ENCODE results near the gene UBE3C. TPM values are rescaled to one million over a fixed set of nuclear protein-coding genes. Genes with fewer than 3 reads are reported as not detected.
"Not testable (repeated sequence)": the region's sequence is repeated elsewhere in the genome, so short reads cannot be mapped to it uniquely, and the experiment has no call there.

Gene UBE3C
- total RNA-seq, 2 donors from 2014 or later, result 35.8 to 35.9 TPM

GRCh38 chr7:157272351-157273207 is 133.9 kb downstream of the UBE3C start:
- Histone ChIP-seq H3K27ac (peak overlapping the region; percentile 73 to 85 (median 78)), H3K9me3 (no peaks in the 10 kb centered on the region), H3K36me3 (replicated peaks in 1 of 2; ENCODE audit: insufficient read depth in 1 of 2, low read depth in 2 of 2) (peaks cover 0 to 7% of the 10 kb centered on the region in 2 donors), H3K27me3 (no peaks in the 10 kb centered on the region), H3K4me1 (peaks cover 33% of the 10 kb centered on the region), H3K4me3 (no peak overlapping the region)
- DNase-seq, result no peak
- 70 to 82% methylated on average over 18 to 24 of the region's 24 CpGs for WGBS, 2 donors
- TF ChIP-seq POLR2A (IDR thresholded peaks at IDR 0.05), result no peak
- no peak for TF ChIP-seq CTCF (IDR thresholded peaks at IDR 0.05)
- ATAC-seq, result no peak
- intact Hi-C loops (cut with DNase I), result no loop called here

GRCh38 chr7:157273208-157274093 is 134.7 kb downstream of the UBE3C start:
- peaks cover 33% of the 10 kb centered on the region for H3K4me1 ChIP-seq
- TF ChIP-seq CTCF (IDR thresholded peaks at IDR 0.05) (peak; percentile 90 to 97 (median 93)), POLR2A (IDR thresholded peaks at IDR 0.05) (no peak)
- H3K27ac ChIP-seq, result peak overlapping the region in 1 of 4 donors; percentile 73
- no peaks in the 10 kb centered on the region for H3K27me3 ChIP-seq
- DNase-seq (peak; percentile 71 to 76 (median 74)), ATAC-seq (peak; percentile 69)
- intact Hi-C loops (cut with DNase I), result no loop called here
- H3K36me3 ChIP-seq (replicated peaks in 1 of 2; ENCODE audit: insufficient read depth in 1 of 2, low read depth in 2 of 2), result peaks cover 0 to 2% of the 10 kb centered on the region in 2 donors
- no peak overlapping the region for H3K4me3 ChIP-seq
- no peaks in the 10 kb centered on the region for H3K9me3 ChIP-seq
- 16 to 25% methylated on average over 19 to 23 of the region's 23 CpGs for WGBS, 2 donors

GRCh38 chr7:157274094-157274634 is 135.4 kb downstream of the UBE3C start:
- H3K4me3 ChIP-seq; ATAC-seq; H3K36me3 ChIP-seq (replicated peaks in 1 of 2; ENCODE audit: insufficient read depth in 1 of 2, low read depth in 2 of 2); H3K9me3 ChIP-seq; H3K27ac ChIP-seq; intact Hi-C loops (cut with DNase I); H3K27me3 ChIP-seq: not testable (repeated sequence)
- WGBS, 2 donors, result 75 to 80% methylated on average over 10 of the region's 10 CpGs
- peak in 1 of 4 donors; percentile 10 for DNase-seq
- peaks cover 38% of the 10 kb centered on the region for H3K4me1 ChIP-seq

GRCh38 chr7:157274991-157275427 is 136.3 kb downstream of the UBE3C start:
- ATAC-seq (no peak), DNase-seq (no peak)
- Histone ChIP-seq H3K4me3 (no peak overlapping the region), H3K27me3 (peaks cover 0 to 10% of the 10 kb centered on the region in 2 donors), H3K4me1 (peaks cover 46% of the 10 kb centered on the region), H3K27ac (no peak overlapping the region), H3K36me3 (replicated peaks in 1 of 2; ENCODE audit: insufficient read depth in 1 of 2, low read depth in 2 of 2) (no peaks in the 10 kb centered on the region), H3K9me3 (no peaks in the 10 kb centered on the region)
- WGBS, 2 donors, result 70% methylated on average over 12 of the region's 12 CpGs
- intact Hi-C loops (cut with DNase I), result no loop called here
- TF ChIP-seq POLR2A (IDR thresholded peaks at IDR 0.05) (no peak), CTCF (IDR thresholded peaks at IDR 0.05) (no peak)

- WGBS, 2 donors, result 33 to 69% methylated on average over 1 to 14 of the region's 14 CpGs
- no peak for ATAC-seq
- TF ChIP-seq CTCF (IDR thresholded peaks at IDR 0.05) (no peak), POLR2A (IDR thresholded peaks at IDR 0.05) (no peak)
- H3K4me1 ChIP-seq, result peaks cover 46% of the 10 kb centered on the region
- H3K9me3 ChIP-seq, result no peaks in the 10 kb centered on the region
- no peak for DNase-seq
- no peak overlapping the region for H3K4me3 ChIP-seq
- H3K27ac ChIP-seq, result no peak overlapping the region
- no peaks in the 10 kb centered on the region for H3K36me3 ChIP-seq (replicated peaks in 1 of 2; ENCODE audit: insufficient read depth in 1 of 2, low read depth in 2 of 2)
- peaks cover 0 to 10% of the 10 kb centered on the region in 2 donors for H3K27me3 ChIP-seq
- intact Hi-C loops (cut with DNase I), result no loop called here
These were observed 137.4 kb downstream of the UBE3C start for GRCh38 chr7:157276091-157276561.
